NCI-H82 (cell line): ENCODE measurements around the gene SENP3.
"Not testable (repeated sequence)": the region's sequence is repeated elsewhere in the genome, so short reads cannot be mapped to it uniquely, and the experiment has no call there.

ENCODE experiments used
- DNase-seq: peaks from one replicate; lab custom pipeline; 2025; lab: John Stamatoyannopoulos, UW

Gene SENP3

DNA sequence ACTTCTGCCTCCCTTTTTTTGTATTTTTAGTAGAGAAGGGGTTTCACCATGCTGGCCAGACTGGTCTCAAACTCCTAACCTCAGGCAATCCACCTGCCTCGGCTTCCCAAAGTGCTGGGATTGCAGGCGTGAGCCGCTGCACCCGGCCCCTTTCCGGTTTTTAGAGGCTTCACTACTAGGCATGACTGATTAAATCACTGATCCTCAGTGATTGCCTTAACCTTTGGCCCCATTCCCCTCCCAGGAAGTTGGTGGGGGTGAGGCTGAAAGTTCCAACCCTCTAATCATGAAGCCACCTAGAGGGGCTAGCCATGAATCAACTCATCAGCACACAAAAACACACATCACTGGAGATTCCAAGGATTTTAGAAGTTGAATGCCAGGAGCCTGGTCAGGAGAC, 35.8 kb downstream of the SENP3 start:
- not testable (repeated sequence) for DNase-seq

DNA sequence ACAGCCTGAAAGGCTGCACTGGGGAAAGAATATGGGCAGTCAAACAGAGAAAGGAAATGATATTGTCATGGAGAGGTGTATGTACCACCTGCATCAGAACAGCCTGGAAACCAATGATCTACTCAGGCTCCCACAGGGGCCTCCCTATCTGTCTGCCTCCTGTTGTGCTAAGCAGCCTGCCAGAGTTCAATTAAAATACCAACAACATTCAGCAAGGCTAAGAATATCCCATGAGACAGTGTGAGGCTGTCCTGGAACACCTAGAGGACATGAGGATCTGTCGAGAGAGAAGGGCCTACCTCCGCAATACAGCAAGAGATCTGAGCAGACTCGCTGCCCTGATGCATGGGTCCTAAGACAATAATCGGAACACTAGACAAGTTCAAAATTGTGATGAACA, 44.6 kb downstream of the SENP3 start:
- DNase-seq: no peak

DNA sequence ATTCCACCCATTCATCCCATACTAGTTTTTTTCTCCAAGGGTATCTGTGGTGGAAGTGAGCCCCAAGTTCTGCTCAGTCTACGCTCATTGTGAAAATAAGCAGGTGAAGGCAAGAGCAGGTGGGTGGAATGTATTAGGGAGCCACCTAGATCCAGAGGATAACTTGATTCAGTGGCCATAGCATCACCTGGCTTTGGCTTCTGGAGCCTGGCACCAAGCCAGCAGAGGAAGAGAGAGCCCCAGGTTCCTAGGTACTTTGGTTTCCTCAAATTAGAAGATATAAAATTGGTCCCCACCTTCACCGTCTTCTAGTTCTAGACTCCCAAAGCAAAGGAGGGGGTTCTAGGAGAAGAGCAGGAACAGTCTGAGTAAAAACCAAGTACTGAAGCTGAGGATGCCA, 48.9 kb downstream of the SENP3 start:
- DNase-seq: no peak

DNA sequence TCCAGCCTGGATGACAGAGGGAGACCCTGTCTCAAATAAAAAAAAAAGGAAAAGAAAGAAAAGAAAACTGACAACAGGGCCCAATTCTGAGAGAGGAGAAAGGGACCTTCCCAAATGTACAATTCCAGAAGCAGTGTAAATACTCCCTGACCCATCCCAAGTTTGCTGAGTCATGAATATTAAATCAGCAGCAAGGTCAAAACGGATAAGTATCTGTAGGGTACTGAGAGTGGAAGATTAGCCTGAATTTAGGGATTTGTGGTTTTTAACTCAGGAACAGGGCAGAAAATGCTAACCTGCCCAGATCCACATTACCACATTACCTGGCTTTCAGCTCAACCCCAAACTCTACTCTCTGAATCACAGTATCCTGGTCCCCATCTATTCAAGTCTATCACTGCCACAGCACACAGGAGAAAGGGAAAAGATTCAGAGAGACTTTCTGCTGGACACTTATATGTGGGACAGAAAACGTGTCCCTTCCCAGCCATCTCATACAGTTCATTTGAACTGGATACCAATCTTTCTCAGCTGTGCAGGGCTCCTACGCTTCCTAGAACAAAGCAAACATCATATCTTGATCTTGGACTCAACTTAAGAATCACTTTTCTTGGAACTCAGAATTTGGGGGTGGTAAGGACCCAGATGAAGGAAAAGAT, 50.0 kb downstream of the SENP3 start:
- DNase-seq: no peak

DNA sequence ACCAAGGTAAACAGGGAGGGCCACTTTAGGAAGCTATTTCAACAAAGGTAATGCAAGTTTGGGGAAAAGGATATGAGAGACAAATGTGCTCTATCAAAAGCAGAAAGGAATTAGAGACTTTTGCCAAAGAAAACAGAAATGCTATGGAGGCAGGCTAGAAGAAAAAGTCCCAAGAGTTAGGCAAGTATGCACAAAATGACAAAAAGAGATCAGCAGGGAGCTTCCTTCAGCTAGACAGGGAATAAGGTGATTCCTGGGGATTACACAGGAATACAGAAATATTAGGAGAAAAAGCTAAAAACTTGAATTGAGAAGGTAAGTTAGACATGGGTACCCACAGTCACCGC, 50.5 kb downstream of the SENP3 start:
- DNase-seq: no peak

DNA sequence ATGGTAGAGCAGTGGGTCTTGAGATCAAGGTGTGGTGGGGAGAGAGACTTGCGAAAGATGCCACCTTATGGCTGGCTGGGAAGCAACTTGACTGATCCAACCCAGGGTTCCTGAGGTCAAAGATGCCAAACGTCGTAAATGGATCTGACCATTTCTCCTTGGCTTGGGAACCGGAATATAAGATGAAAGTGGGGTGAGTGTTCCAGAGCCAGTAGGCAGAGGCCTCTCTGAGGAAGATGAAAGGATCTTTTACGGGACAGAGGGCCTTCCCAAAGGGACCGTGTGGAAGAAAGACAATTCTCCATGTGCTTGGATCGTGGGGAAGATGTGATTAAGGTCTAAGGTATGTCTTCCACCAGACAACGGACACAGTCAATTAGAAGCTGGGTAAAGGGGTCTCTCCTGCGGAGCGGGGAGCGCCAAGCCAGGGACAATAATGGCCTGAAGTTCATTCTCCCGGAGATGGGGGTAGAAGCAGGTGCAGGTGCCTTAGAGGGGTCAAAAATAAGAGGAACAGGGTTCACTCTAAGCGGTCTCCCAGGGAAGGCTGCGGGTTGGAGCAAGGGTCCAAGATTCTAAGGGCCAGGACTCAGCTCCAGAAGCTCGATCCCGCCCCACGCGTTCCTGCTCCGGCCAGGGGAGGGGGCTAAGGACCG, 52.2 kb downstream of the SENP3 start:
- DNase-seq: peak; percentile 56

DNA sequence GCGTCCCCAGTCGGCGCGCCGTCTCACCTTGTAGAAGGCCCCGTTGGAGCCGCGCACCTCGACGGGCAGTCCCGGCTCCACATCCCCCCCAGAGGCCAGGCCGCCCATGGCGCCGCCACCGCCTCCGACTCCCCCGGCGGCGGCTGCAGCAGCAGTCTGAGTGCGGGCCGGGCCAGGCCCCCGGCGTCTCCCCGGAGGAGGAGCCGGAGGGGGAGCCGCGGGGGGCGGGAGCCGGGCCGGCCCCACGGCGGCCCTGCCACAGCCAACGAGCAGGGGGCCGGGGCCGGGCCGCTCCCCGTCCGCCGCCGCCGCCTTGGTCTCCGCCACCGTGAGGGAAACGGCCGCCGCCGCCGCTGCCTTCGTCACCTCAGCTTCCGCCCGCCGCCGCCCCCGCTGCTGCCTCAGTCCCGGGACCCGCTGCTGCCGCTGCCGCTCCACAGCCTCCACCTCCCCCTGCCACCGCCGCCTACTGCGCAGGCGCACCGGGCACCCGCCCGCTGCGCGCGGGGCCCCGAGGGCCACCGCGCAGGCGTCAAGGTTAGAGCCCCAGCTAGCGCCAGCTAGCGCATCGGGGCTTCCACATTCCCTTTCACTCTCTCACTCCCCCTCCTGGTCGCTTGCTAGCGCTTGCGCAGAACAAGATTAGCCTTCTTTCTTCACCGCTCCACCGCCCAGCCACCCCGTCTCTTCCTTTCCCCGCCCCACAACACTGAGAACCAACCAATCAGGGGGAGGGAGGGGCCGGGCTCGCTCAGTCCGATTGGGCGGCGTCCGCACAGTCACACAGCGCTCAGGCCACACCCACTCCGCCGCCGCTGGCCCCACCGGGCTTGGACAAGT, 52.9 kb downstream of the SENP3 start, which contains the start of gene FXR2:
Gene FXR2 (minus strand): TSS at position 473 of the 840 bp plus-strand sequence. CDS start 365 bp downstream, at position 108.
- DNase-seq: peak; percentile 100

DNA sequence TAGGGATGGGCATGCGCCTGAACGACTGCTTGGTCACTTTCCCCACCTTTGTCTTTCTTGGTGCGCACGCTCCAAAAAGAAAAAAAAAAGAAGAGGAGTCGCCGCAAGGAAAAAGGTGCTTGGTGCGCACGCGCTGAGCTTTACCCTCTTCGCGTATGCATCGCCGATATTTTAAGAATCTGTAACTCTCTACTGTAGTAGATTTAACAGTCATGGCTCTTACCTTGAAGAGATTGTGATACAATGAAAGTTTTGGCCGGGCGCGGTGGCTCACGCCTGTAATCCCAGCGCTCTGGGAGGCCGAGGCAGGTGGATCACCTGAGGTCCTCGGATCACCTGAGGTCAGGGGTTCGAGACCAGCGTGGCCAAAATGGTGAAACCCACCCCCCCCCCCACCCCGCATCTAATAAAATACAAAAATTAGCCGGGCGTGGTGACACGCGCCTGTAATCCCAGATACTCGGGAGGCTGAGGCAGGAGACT, 53.6 kb downstream of the SENP3 start:
- DNase-seq: no peak

DNA sequence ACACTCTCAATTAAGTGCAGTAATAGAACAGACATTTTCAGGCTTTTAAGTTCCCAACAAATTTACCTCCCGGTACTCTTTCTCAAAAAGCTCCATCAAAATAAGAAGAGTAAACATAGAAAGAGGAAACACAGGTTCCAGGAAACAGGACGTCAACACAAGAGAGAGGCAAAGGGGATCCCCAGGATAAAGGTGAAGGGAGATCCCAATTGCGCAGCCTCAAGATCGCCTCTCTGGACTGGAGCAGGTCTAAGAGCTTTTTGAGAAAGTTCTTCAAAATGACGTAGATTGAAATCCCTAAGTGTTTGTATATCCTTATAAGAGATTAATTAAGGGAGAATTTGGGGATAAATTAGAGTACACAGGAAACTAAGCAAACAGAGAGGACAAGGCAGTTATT, 56.9 kb downstream of the SENP3 start:
- DNase-seq: no peak

DNA sequence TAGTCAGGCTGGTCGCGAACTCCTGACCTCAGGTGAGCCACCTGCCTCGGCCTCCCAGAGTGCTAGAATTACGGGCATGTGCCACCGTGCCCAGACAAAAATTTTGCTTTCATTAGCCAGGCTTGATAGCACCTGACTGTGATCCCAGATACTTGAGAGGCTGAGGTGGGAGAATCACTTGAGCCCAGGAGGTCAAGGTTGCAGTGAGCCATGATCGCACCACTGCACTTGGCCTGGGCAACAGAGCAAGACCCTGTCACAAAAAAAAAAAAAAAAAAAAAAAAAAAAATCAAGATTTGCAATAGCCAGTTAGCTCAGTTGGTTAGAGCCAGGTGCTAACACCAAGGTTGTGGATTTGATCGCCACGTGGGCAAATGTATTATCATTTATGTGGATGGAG, 59.1 kb downstream of the SENP3 start:
- DNase-seq: no peak
